Activated CD4-positive, alpha-beta T cell treated with anti-CD3 and anti-CD28 coated beads, Interleukin-2, amount 50 U/mL, for 24 hours (primary cell): Measurements from ENCODE around the gene RFXANK.
A peak's percentile ranks its signal among the peaks of the same experiment; 100 is the strongest.
"Not testable (repeated sequence)": the region's sequence is repeated elsewhere in the genome, so short reads cannot be mapped to it uniquely, and the experiment has no call there.

ENCODE experiments used
- DNase-seq, 2 donors: peaks; one replicate each; pipeline ENCODE4 v3.0.0-alpha.2; 2020; ENCODE audit warnings: low read depth in 1 of 2, low spot score in 1 of 2

The RFXANK gene

GRCh38 chr19:19205416-19206410 lies 13.7 kb downstream of the RFXANK start:
- DNase-seq = no peak

- DNase-seq = no peak
Observed at GRCh38 chr19:19206938-19207337, 14.9 kb downstream of the RFXANK start.

- DNase-seq = no peak
Observed at GRCh38 chr19:19207637-19208572, 15.8 kb downstream of the RFXANK start.

DNA sequence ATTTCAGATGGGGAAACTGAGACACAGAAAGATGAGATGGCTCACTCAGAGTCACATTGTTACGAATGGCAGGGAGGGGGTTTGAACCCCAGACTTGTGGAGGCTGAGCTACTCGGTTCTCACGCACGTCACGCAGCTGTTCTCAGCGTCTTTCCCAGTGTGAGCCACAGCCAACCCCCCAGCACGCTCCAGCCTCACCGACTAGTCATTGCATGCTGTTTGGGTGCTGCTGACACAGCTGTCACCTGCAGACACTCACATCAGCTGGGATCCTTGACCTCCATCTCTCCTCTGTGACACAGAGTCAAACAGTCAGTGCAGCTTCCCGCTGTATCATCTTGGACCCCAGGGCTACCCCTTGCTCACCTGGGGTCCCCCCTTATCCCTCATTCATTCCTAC lies 17.3 kb downstream of the RFXANK start:
- DNase-seq = no peak

- DNase-seq = no peak
Observed at GRCh38 chr19:19211499-19212420, 19.7 kb downstream of the RFXANK start, which contains the start of gene NCAN. Gene NCAN, plus strand, starts transcription at chr19:19211958. Its CDS starts 4,996 bp downstream, at chr19:19216954.

DNA sequence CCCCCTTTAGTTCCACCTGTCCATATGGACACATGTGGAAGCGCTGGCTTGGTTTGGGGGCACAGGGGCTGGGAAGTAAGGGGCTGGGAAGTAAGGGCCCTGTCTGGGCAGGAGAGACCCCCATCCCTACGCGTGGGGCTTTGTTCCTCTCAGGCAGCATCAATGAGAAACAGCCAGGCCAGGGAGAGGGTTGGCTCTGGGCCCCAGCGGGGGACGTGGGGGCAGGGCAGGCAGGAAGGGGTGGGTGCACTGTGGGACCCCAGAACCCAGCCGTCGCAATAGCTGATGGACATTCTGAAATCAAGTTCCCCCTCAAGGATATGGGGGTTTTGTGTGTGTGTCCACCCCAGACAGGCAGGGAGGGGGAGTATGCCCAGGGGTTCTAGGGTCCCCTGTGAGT lies 20.9 kb downstream of the RFXANK start:
- DNase-seq = no peak

GRCh38 chr19:19213426-19214158 lies 21.5 kb downstream of the RFXANK start:
- DNase-seq = no peak

- DNase-seq = no peak
Observed at GRCh38 chr19:19214159-19214490, 22.1 kb downstream of the RFXANK start.

DNA sequence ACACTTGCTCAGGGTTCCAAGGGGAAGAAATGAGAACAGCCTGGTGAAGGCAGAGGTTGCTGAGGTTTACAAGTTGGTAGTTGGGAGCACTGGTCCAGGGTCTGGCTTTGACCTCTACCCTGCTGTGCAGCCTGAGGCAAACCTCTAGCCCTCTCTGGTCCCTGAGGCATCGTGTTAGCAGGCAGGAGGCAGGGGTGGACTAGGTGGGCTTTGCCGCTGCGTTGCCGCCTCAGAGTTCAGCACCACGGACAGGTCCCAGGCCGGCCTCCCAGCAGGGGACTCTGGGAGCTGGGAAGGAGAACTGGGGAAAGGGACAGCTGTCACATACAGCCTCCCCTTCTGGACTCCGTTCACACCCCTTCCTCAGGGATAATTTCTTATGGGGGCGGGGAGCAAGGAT lies 22.8 kb downstream of the RFXANK start:
- no peak for DNase-seq

GRCh38 chr19:19215792-19216191 lies 23.7 kb downstream of the RFXANK start:
- no peak for DNase-seq

GRCh38 chr19:19217099-19217498 lies 25.0 kb downstream of the RFXANK start:
- no peak for DNase-seq

DNA sequence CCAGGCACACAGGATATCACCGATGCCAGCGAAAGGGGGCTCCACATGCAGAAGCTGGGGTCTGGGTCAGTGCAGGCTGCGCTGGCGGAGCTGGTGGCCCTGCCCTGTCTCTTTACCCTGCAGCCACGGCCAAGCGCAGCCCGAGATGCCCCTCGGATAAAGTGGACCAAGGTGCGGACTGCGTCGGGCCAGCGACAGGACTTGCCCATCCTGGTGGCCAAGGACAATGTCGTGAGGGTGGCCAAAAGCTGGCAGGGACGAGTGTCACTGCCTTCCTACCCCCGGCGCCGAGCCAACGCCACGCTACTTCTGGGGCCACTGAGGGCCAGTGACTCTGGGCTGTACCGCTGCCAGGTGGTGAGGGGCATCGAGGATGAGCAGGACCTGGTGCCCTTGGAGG lies 26.9 kb downstream of the RFXANK start:
- no peak for DNase-seq

- not testable (repeated sequence) for DNase-seq
Observed at GRCh38 chr19:19221000-19221399, 28.9 kb downstream of the RFXANK start.

DNA sequence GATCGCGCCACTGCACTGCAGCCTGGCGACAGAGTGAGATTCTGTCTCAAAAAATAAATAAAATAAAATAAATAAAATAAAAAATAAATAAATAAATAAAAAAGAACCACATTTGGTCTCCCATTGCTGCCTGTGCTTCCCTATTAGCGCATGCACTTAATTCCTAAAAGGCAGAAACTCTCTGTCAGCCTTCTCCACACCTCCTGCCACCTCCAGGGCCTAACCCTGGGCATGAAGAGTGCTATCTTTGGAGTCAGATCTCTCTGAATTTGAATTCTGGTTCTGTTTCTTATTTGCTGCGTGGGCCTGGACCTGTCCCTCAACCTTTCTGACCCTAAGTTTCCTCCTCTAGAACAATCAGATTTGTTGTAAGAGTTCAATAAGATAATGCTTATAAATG lies 31.0 kb downstream of the RFXANK start:
- DNase-seq = no peak

GRCh38 chr19:19223636-19224035 lies 31.6 kb downstream of the RFXANK start:
- DNase-seq = no peak

DNA sequence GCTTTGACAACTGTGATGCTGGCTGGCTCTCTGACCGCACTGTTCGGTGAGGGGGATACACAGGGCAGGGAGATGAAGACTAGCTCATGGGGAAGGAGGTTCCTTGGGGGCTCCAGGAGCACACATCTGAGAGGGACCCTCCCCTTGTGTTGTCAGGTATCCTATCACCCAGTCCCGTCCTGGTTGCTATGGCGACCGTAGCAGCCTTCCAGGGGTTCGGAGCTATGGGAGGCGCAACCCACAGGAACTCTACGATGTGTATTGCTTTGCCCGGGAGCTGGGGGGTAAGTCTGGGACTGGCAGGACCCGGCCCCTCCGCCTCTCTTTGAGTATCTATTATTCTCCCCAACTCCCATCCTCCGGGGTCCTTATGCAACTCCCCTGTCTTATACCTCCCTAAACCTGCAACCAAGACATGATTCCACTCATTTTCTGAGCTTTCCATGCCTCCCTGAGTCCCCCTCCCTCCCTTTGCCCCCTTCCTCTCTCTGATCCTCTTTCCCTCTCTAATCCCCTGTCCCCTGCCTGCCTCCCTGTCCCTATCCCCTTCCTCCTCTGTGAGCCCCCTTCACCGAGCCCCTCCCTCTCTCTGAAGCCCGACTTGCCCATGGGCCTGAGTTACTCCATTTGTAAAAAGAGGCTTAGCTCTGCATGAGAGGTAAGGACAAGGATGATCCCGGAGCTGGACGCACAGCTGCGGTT lies 32.2 kb downstream of the RFXANK start:
- no peak for DNase-seq

DNA sequence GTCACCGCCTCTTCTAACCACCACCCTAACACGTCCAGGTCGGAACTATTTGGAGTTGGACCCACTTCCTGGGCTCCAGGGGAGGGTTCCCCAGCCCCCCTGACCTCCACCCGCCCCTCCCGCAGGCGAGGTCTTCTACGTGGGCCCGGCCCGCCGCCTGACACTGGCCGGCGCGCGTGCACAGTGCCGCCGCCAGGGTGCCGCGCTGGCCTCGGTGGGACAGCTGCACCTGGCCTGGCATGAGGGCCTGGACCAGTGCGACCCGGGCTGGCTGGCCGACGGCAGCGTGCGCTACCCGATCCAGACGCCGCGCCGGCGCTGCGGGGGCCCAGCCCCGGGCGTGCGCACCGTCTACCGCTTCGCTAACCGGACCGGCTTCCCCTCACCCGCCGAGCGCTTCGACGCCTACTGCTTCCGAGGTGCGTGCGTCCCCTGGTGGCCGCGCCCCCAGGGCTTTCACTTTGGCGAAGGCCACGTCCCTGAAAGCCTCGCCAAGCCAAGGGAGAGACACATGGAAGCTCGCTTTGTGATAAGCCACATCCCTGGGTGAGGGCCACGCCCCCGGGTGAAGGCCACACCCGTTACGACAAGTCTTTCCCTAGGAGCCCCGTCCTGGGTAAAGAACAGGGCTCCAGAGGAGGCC lies 32.9 kb downstream of the RFXANK start:
- peak; percentile 46 to 54 for DNase-seq

DNA sequence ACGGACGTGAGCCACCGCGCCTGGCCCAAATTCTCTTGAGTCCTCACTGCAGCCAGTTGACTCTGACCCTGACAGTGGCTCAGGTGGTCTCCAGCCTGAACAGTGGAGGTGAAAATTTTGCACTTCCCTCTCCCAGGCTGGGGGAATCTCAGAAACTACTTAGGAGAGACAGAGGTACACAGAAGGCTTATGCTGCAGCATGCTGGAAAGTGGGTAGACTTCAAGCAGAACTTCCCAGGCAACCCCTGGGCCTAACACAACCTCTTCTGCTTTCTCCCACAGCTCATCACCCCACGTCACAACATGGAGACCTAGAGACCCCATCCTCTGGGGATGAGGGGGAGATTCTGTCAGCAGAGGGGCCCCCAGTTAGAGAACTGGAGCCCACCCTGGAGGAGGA lies 34.1 kb downstream of the RFXANK start:
- DNase-seq = no peak

- no peak for DNase-seq
Observed at GRCh38 chr19:19226663-19227062, 34.6 kb downstream of the RFXANK start.
